Progenitor cell of endocrine pancreas (in vitro differentiated cells): ENCODE measurements around the gene ROCK2. TPM values are rescaled to one million over a fixed set of nuclear protein-coding genes. Genes with fewer than 3 reads are reported as not detected.

ENCODE experiments used
- DNase-seq: peaks from one replicate; pipeline ENCODE4 v3.0.0; 2021; ENCODE audit warnings: low spot score; ENCODE audit not compliant: unreplicated experiment
- H3K27ac Mint-ChIP-seq: 2 replicates; pipeline ENCODE4 v1.8.0; 2021; ENCODE audit warnings: mild to moderate bottlenecking, moderate library complexity, mixed read lengths
- H3K27me3 Mint-ChIP-seq: 2 replicates; pipeline ENCODE4 v1.8.0; 2021; ENCODE audit warnings: mixed read lengths
- H3K36me3 Mint-ChIP-seq: 2 replicates; pipeline ENCODE4 v1.8.0; 2022; ENCODE audit warnings: mixed read lengths; ENCODE audit not compliant: insufficient read depth
- H3K4me1 Mint-ChIP-seq: 2 replicates; pipeline ENCODE4 v1.8.0; 2021; ENCODE audit warnings: low read depth, mixed read lengths
- H3K4me3 Mint-ChIP-seq: 2 replicates; pipeline ENCODE4 v1.8.0; 2021; ENCODE audit warnings: low read depth, mild to moderate bottlenecking, moderate library complexity, mixed read lengths
- H3K9me3 Mint-ChIP-seq: 2 replicates; pipeline ENCODE4 v1.8.0; 2021; ENCODE audit warnings: low read depth, mixed read lengths
- CTCF ChIP-seq: fragments of 200-600 bp; sonication (generic); IDR thresholded peaks from one replicate; pipeline ENCODE4 v1.5.0; 2021; ENCODE audit warnings: antibody characterized with exemption, mild to moderate bottlenecking; ENCODE audit not compliant: unreplicated experiment
- total RNA-seq: library from RNA; stranded (reverse); gene quantifications from 2 replicates; pipeline ENCODE4 v1.2.1, GENCODE V29; 2021

The ROCK2 gene
- total RNA-seq, 1 donor from 2014 or later = 43.8 TPM

GRCh38 chr2:11338580-11338979 lies 5.9 kb downstream of the ROCK2 start:
- H3K27me3 Mint-ChIP-seq = no peaks in the 10 kb centered on the region
- H3K27ac Mint-ChIP-seq = peak overlapping the region; percentile 29
- H3K36me3 Mint-ChIP-seq = peaks cover 5% of the 10 kb centered on the region
- TF ChIP-seq CTCF = no peak
- H3K9me3 Mint-ChIP-seq = peaks cover 4% of the 10 kb centered on the region
- no peak for DNase-seq
- peaks cover 30% of the 10 kb centered on the region for H3K4me1 Mint-ChIP-seq
- no peak overlapping the region for H3K4me3 Mint-ChIP-seq

- H3K9me3 Mint-ChIP-seq = peaks cover 11% of the 10 kb centered on the region
- TF ChIP-seq CTCF = no peak
- H3K27ac Mint-ChIP-seq = no peak overlapping the region
- H3K27me3 Mint-ChIP-seq = no peaks in the 10 kb centered on the region
- no peak for DNase-seq
- H3K4me1 Mint-ChIP-seq = peaks cover 28% of the 10 kb centered on the region
- H3K36me3 Mint-ChIP-seq = peaks cover 6% of the 10 kb centered on the region
- H3K4me3 Mint-ChIP-seq = no peak overlapping the region
Measured at GRCh38 chr2:11337909-11338308, 6.5 kb downstream of the ROCK2 start.

GRCh38 chr2:11336189-11336588 lies 8.2 kb downstream of the ROCK2 start:
- Mint-ChIP-seq H3K4me1 (peaks cover 20% of the 10 kb centered on the region), H3K27ac (no peak overlapping the region), H3K4me3 (no peak overlapping the region), H3K27me3 (no peaks in the 10 kb centered on the region), H3K36me3 (peaks cover 11% of the 10 kb centered on the region), H3K9me3 (peaks cover 15% of the 10 kb centered on the region)
- no peak for TF ChIP-seq CTCF
- DNase-seq = no peak

- Mint-ChIP-seq H3K9me3 (peaks cover 15% of the 10 kb centered on the region), H3K27me3 (no peaks in the 10 kb centered on the region), H3K4me3 (no peak overlapping the region), H3K36me3 (peaks cover 11% of the 10 kb centered on the region), H3K4me1 (peaks cover 5% of the 10 kb centered on the region), H3K27ac (no peak overlapping the region)
- no peak for DNase-seq
- no peak for TF ChIP-seq CTCF
Measured at GRCh38 chr2:11333427-11334183, 10.8 kb downstream of the ROCK2 start.

- peaks cover 5% of the 10 kb centered on the region for H3K4me1 Mint-ChIP-seq
- H3K27me3 Mint-ChIP-seq = no peaks in the 10 kb centered on the region
- peaks cover 10% of the 10 kb centered on the region for H3K36me3 Mint-ChIP-seq
- no peak overlapping the region for H3K4me3 Mint-ChIP-seq
- TF ChIP-seq CTCF = no peak
- H3K9me3 Mint-ChIP-seq = peaks cover 15% of the 10 kb centered on the region
- H3K27ac Mint-ChIP-seq = no peak overlapping the region
- DNase-seq = no peak
Measured at GRCh38 chr2:11332596-11332995, 11.8 kb downstream of the ROCK2 start.
